ENCODE results near the gene VPS25. TPM values are rescaled to one million over a fixed set of nuclear protein-coding genes. Genes with fewer than 3 reads are reported as not detected.
"Not testable (repeated sequence)": the region's sequence is repeated elsewhere in the genome, so short reads cannot be mapped to it uniquely, and the experiment has no call there.

The VPS25 gene
- total RNA-seq (2014; rRNA removed; shearing (Covaris generic)), result 71.0 and 79.3 TPM in 2 replicates

DNA sequence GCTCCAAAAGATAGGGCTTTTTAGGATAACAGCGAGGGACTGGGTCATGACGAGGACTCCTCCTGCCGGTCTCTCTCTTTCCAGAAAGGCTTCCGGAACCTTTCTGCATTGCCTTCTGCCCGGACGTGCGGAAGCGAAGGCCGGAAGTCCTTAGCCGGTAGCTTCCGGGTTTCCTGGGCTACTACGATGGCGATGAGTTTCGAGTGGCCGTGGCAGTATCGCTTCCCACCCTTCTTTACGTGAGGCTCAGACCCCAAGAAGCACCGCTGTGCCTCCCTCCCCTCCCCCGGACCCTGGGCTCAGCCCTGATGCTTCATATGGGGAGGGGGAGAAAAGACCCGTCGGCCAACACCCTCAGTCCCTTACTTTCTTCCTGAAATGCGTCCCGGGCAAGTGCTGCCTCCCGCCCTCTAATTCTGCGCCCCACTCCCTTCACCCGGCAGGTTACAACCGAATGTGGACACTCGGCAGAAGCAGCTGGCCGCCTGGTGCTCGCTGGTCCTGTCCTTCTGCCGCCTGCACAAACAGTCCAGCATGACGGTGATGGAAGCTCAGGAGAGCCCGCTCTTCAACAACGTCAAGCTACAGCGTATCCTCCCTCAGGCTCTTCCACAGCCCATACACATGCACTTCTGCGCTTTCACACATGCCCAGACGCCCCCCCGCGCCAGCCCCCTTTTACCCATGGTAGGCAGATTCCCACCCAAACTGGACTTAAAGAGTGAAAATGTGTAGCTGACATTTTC lies at the start of gene VPS25:
Gene VPS25 (plus strand): TSS at position 160 of the 746 bp plus-strand sequence. CDS start 27 bp downstream, at position 187.
- Histone ChIP-seq H3K4me3 (peak within 1 kb of the TSS; percentile 74), H3K9me3 (replicated peaks) (no peaks in the 10 kb centered on the region), H3K27ac (peak within 1 kb of the TSS; percentile 71), H3K36me3 (peaks cover 8% of the 10 kb centered on the region; the same call in 1 of the 2 replicates), H3K4me1 (peaks cover 9% of the 10 kb centered on the region; the same call in 1 of the 2 replicates), H3K27me3 (no peaks in the 10 kb centered on the region)
- peak; percentile 84 to 89 for DNase-seq

DNA sequence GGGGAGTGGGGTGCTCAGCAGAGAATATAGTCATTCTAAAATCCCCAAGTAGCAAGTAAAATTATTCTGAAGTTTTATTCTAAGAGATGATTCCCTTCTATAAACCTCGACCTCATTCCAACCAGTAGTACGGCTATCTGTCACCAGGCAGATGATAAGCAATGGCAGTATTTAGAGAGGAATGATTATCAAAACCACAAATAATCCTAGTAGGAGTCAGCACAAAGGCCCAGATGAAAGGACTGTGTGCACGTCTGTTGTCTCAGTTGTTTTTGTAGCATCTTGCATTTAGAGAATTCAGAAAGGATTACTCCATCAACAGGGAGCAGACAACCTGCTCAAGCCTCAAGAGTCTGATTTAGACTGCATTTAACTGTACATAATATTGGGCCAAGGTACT lies 49.6 kb upstream of the VPS25 start:
- no peak overlapping the region for H3K4me3 ChIP-seq
- no peaks in the 10 kb centered on the region for H3K27me3 ChIP-seq
- no peaks in the 10 kb centered on the region for H3K4me1 ChIP-seq
- H3K9me3 ChIP-seq (replicated peaks), result no peaks in the 10 kb centered on the region
- no peak for DNase-seq
- H3K27ac ChIP-seq, result no peak overlapping the region
- H3K36me3 ChIP-seq, result peaks cover 31% of the 10 kb centered on the region

GRCh38 chr17:42725143-42725542 lies 48.1 kb upstream of the VPS25 start:
- H3K4me1 ChIP-seq, result no peaks in the 10 kb centered on the region
- peaks cover 27% of the 10 kb centered on the region for H3K36me3 ChIP-seq

GRCh38 chr17:42740699-42741098 lies 32.5 kb upstream of the VPS25 start:
- H3K27ac ChIP-seq, result no peak overlapping the region
- no peaks in the 10 kb centered on the region for H3K27me3 ChIP-seq
- no peak overlapping the region for H3K4me3 ChIP-seq
- no peaks in the 10 kb centered on the region for H3K9me3 ChIP-seq (replicated peaks)
- no peaks in the 10 kb centered on the region for H3K36me3 ChIP-seq
- H3K4me1 ChIP-seq, result peaks cover 4% of the 10 kb centered on the region; the same call in 1 of the 2 replicates
- no peak for DNase-seq

More at GRCh38 chr17:42725143-42725542, 48.1 kb upstream of the VPS25 start:
- H3K4me3 ChIP-seq, result no peak overlapping the region
- H3K27me3 ChIP-seq, result no peaks in the 10 kb centered on the region
- H3K27ac ChIP-seq, result no peak overlapping the region
- DNase-seq, result no peak
- no peaks in the 10 kb centered on the region for H3K9me3 ChIP-seq (replicated peaks)

DNA sequence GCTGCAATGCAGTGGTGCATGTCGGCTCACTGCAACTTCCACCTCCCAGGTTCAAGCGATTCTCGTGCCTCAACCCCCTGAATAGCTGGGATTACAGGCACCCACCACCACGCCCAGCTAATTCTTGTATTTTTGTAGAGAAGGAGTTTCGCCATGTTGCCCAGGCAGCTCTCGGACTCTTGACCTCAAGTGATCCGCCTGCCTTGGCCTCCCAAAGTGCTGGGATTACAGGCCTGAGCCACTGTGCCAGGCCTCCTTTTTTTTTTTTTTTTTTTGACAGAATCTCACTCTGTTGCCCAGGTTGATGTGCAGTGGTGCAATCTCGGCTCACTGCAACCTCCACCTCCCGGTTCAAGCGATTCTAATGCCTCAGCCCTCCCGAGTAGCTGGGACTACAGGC lies 30.3 kb upstream of the VPS25 start:
- not testable (repeated sequence) for H3K4me1 ChIP-seq

DNA sequence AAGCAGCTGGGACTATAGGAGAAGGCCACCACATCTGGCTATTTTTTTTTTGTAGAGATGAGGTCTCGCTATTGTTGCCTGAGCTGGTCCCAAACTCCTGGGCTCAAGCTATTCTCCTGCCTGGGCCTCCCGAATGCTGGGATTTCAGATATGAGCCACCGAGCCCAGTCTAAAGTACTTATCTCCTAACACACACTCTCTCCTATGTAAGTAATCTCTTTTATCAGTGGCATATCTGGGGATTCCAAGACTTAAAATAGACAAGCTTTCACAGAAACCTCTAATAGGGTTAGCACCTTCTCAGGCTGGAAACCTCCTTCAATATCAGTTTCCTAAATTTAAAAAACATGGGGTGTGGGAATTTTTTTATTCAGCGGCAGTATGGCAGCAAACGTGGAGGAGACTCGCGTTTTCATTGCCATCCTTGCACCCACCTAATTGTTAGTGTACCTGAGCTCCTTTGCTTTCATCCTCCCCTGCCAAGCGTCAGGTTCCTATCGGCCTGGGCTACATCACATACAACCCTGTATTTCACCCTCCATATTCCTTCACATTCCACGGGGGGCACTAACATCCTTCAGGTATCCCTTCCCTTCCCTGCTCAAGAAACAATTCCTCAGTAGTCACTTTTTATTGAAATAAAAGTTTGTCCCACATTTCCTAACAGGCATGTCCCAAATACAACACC lies 29.5 kb upstream of the VPS25 start:
- H3K4me1 ChIP-seq, result peaks cover 4% of the 10 kb centered on the region; the same call in 1 of the 2 replicates
- H3K27ac ChIP-seq, result peak overlapping the region; percentile 55; the same call in 1 of the 2 replicates
- H3K27me3 ChIP-seq, result no peaks in the 10 kb centered on the region
- DNase-seq, result no peak
- H3K36me3 ChIP-seq, result no peaks in the 10 kb centered on the region
- H3K4me3 ChIP-seq, result peak overlapping the region; percentile 72
- no peaks in the 10 kb centered on the region for H3K9me3 ChIP-seq (replicated peaks)

More for the DNA sequence above, 30.3 kb upstream of the VPS25 start:
- not testable (repeated sequence) for H3K27ac ChIP-seq; H3K36me3 ChIP-seq; DNase-seq; H3K4me3 ChIP-seq; H3K9me3 ChIP-seq (replicated peaks); H3K27me3 ChIP-seq

GRCh38 chr17:42744283-42744805 lies 28.9 kb upstream of the VPS25 start:
- H3K27me3 ChIP-seq, result no peaks in the 10 kb centered on the region
- no peaks in the 10 kb centered on the region for H3K36me3 ChIP-seq
- no peaks in the 10 kb centered on the region for H3K9me3 ChIP-seq (replicated peaks)
- H3K4me1 ChIP-seq, result peaks cover 4% of the 10 kb centered on the region; the same call in 1 of the 2 replicates
- DNase-seq, result peak; percentile 81 to 82
- H3K27ac ChIP-seq, result peak overlapping the region; percentile 55
- peak overlapping the region; percentile 72 for H3K4me3 ChIP-seq

GRCh38 chr17:42744806-42745617 lies 28.2 kb upstream of the VPS25 start, which contains the start of gene EZH1:
Gene EZH1 (minus strand): TSS chr17:42745040. CDS start chr17:42728941, 16,099 bp downstream.
- no peaks in the 10 kb centered on the region for H3K36me3 ChIP-seq
- H3K27ac ChIP-seq, result peak within 1 kb of the TSS; percentile 55
- H3K4me1 ChIP-seq, result peaks cover 4% of the 10 kb centered on the region; the same call in 1 of the 2 replicates
- H3K4me3 ChIP-seq, result peak within 1 kb of the TSS; percentile 72
- peak; percentile 93 to 96 for DNase-seq
- no peaks in the 10 kb centered on the region for H3K27me3 ChIP-seq
- H3K9me3 ChIP-seq (replicated peaks), result no peaks in the 10 kb centered on the region

- no peak overlapping the region for H3K4me3 ChIP-seq
- H3K4me1 ChIP-seq, result peaks cover 4% of the 10 kb centered on the region; the same call in 1 of the 2 replicates
- no peak for DNase-seq
- no peaks in the 10 kb centered on the region for H3K9me3 ChIP-seq (replicated peaks)
- H3K36me3 ChIP-seq, result no peaks in the 10 kb centered on the region
- no peak overlapping the region for H3K27ac ChIP-seq
- H3K27me3 ChIP-seq, result no peaks in the 10 kb centered on the region
Measured at GRCh38 chr17:42748202-42748907, 24.9 kb upstream of the VPS25 start.

- H3K4me1 ChIP-seq, result no peaks in the 10 kb centered on the region; the same call in 1 of the 2 replicates
- H3K4me3 ChIP-seq, result no peak overlapping the region
- no peaks in the 10 kb centered on the region for H3K27me3 ChIP-seq
- H3K36me3 ChIP-seq, result no peaks in the 10 kb centered on the region
- no peak overlapping the region for H3K27ac ChIP-seq
- no peak for DNase-seq
- no peaks in the 10 kb centered on the region for H3K9me3 ChIP-seq (replicated peaks)
Measured at GRCh38 chr17:42748908-42749798, 24.1 kb upstream of the VPS25 start.

DNA sequence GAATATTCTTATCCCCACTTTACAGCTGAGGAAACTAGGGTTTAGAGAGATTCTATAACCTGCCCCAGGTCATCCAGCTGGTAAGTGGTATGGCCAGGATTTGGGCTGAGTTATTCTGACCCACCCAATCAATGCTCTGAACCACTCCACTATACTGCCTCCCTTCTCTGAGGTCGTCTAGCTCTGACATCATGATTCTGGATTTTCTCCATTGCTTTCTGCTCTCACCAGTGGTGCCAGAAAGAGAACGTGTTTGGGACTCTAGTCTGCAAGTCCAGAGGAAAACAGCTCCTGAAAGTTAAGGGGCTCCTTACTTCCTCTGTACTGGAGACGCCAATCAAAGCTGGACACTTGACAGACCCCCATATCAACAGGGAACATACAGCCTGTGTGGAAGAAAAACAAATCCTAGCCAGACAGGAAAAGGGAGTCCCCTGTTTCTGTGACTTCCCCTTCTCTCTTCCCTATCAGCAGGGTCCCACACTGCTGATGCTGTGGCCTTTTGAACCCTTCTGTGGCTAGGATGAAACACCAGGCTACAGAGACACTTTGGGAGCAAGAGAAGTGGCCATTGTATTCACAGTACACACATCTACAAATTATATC lies 22.4 kb upstream of the VPS25 start:
- Histone ChIP-seq H3K9me3 (replicated peaks) (no peaks in the 10 kb centered on the region), H3K27me3 (no peaks in the 10 kb centered on the region), H3K4me1 (no peaks in the 10 kb centered on the region; the same call in 1 of the 2 replicates), H3K4me3 (no peak overlapping the region), H3K27ac (no peak overlapping the region), H3K36me3 (no peaks in the 10 kb centered on the region)
- DNase-seq, result no peak

GRCh38 chr17:42751628-42752027 lies 21.6 kb upstream of the VPS25 start:
- no peak for DNase-seq
- Histone ChIP-seq H3K36me3 (no peaks in the 10 kb centered on the region), H3K4me1 (no peaks in the 10 kb centered on the region; the same call in 1 of the 2 replicates), H3K9me3 (replicated peaks) (no peaks in the 10 kb centered on the region), H3K4me3 (no peak overlapping the region), H3K27ac (no peak overlapping the region), H3K27me3 (no peaks in the 10 kb centered on the region)

- Histone ChIP-seq H3K4me3 (no peak overlapping the region), H3K4me1 (peaks cover 4% of the 10 kb centered on the region; the same call in 1 of the 2 replicates), H3K36me3 (no peaks in the 10 kb centered on the region), H3K9me3 (replicated peaks) (no peaks in the 10 kb centered on the region), H3K27ac (no peak overlapping the region), H3K27me3 (no peaks in the 10 kb centered on the region)
- no peak for DNase-seq
Measured at GRCh38 chr17:42754782-42755181, 18.5 kb upstream of the VPS25 start.
